Kidney tubule cell (primary cell): Measurements from ENCODE around the gene DEFB124.
"Not testable (repeated sequence)": the region's sequence is repeated elsewhere in the genome, so short reads cannot be mapped to it uniquely, and the experiment has no call there.

Experiments used
- DNase-seq: peaks from one replicate; pipeline ENCODE4 v3.0.0-alpha.2; 2018; ENCODE audit warnings: low spot score

The DEFB124 gene

GRCh38 chr20:31488115-31488514, 13.2 kb upstream of the DEFB124 start:
- no peak for DNase-seq

- no peak for DNase-seq
Observed at GRCh38 chr20:31485450-31486339, 10.8 kb upstream of the DEFB124 start.

GRCh38 chr20:31484001-31484400, 9.1 kb upstream of the DEFB124 start:
- DNase-seq: no peak

- no peak for DNase-seq
Observed at GRCh38 chr20:31476643-31477215, 1.8 kb upstream of the DEFB124 start.

GRCh38 chr20:31476294-31476585, 1.3 kb upstream of the DEFB124 start:
- no peak for DNase-seq

GRCh38 chr20:31475472-31476293, 756 bp upstream of the DEFB124 start:
- DNase-seq: no peak

- DNase-seq: no peak
Observed at GRCh38 chr20:31474097-31474436, 860 bp downstream of the DEFB124 start.

- no peak for DNase-seq
Observed at GRCh38 chr20:31473331-31474096, 1.4 kb downstream of the DEFB124 start.

GRCh38 chr20:31472395-31473330, 2.3 kb downstream of the DEFB124 start:
- no peak for DNase-seq

- DNase-seq: not testable (repeated sequence)
Observed at GRCh38 chr20:31470946-31471345, 4.0 kb downstream of the DEFB124 start.

GRCh38 chr20:31454361-31454760, 20.6 kb downstream of the DEFB124 start:
- DNase-seq: no peak

GRCh38 chr20:31452575-31452974, 22.4 kb downstream of the DEFB124 start:
- no peak for DNase-seq

GRCh38 chr20:31449511-31450414, 25.2 kb downstream of the DEFB124 start:
- no peak for DNase-seq

GRCh38 chr20:31446084-31446819, 28.7 kb downstream of the DEFB124 start:
- no peak for DNase-seq

GRCh38 chr20:31440012-31440659, 34.8 kb downstream of the DEFB124 start, which contains the start of gene DEFB123:
DEFB123 (plus strand) TSS chr20:31440632; CDS start chr20:31440699, 67 bp downstream.
- DNase-seq: no peak

- DNase-seq: no peak
Observed at GRCh38 chr20:31430568-31431115, 44.3 kb downstream of the DEFB124 start.

GRCh38 chr20:31427576-31427975, 47.4 kb downstream of the DEFB124 start:
- DNase-seq: not testable (repeated sequence)

GRCh38 chr20:31426891-31427551, 47.9 kb downstream of the DEFB124 start:
- DNase-seq: not testable (repeated sequence)
